Esophagus muscularis mucosa (tissue), 3 donors: ENCODE results near the gene DDRGK1.

Experiments used
- POLR2AphosphoS5 ChIP-seq, 2 donors: sonication (generic); formaldehyde crosslinking; IDR thresholded peaks; one replicate each; pipeline ENCODE4 v1.6.1; 2017; ENCODE audit warnings: antibody characterized with exemption in 2 of 2
- TF ChIP-seq, protein P1 (sequence below), 3 experiments: fragments of 200-600 bp in 2 of 3; fragments of 450-650 bp in 1 of 3; sonication (generic) in 2 of 3; IDR thresholded peaks; one replicate each; pipeline ENCODE4 v1.5.1; 2017 to 2019; ENCODE audit warnings: antibody characterized with exemption in 3 of 3, mild to moderate bottlenecking in 2 of 3, moderate library complexity in 1 of 3

DNA sequence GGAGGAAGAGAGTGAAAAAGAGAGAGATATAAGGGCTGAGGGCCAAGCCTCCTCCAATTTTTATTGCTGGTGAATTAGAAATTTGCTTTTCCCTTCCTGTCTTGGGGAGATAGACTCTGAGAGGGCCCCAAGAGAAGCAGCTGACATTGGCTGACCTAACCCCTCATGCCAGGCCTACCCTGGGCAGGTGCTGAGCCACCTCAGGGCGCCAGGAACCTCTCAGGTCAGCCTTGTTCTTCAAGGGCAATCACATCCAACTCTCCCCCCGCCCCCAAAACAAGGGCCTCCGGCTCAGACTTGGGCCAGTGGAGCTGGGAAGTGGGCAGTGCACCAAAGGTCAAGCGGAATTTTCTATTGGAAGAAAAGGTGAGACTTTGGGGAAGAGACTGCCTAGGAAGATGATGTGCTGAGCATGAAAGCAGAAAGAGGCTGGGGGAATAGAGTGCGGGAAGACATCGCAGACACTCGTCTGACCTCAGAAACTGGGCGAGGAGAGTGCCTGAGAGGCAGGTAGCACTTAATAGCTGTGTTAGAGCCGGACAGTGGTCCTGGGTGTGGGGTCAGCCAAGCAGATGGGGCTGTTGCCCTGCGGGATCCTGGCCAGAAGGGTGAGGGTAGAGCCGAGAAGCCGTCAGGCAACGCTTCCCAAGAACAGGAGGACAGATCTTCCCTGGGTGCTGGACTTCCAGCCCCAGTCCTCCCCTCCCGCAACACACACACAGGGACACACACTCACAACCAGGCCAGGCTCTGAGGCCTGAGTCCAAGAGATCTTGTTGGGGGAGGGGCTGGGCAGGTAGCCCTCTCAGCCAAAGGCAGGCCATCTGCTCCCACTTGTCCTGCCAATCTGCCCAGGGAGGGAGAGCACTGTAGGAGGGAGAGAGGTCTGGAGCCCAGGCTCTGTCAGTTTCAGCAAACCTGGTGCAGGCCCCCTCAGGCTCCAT, 41.1 kb downstream of the DDRGK1 start:
- no peak for TF ChIP-seq POLR2AphosphoS5 (IDR thresholded peaks at IDR 0.05)
- TF ChIP-seq, protein P1, sequence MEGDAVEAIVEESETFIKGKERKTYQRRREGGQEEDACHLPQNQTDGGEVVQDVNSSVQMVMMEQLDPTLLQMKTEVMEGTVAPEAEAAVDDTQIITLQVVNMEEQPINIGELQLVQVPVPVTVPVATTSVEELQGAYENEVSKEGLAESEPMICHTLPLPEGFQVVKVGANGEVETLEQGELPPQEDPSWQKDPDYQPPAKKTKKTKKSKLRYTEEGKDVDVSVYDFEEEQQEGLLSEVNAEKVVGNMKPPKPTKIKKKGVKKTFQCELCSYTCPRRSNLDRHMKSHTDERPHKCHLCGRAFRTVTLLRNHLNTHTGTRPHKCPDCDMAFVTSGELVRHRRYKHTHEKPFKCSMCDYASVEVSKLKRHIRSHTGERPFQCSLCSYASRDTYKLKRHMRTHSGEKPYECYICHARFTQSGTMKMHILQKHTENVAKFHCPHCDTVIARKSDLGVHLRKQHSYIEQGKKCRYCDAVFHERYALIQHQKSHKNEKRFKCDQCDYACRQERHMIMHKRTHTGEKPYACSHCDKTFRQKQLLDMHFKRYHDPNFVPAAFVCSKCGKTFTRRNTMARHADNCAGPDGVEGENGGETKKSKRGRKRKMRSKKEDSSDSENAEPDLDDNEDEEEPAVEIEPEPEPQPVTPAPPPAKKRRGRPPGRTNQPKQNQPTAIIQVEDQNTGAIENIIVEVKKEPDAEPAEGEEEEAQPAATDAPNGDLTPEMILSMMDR (IDR thresholded peaks at IDR 0.05), result no peak
